ENCODE data around the gene CRP.

DNA sequence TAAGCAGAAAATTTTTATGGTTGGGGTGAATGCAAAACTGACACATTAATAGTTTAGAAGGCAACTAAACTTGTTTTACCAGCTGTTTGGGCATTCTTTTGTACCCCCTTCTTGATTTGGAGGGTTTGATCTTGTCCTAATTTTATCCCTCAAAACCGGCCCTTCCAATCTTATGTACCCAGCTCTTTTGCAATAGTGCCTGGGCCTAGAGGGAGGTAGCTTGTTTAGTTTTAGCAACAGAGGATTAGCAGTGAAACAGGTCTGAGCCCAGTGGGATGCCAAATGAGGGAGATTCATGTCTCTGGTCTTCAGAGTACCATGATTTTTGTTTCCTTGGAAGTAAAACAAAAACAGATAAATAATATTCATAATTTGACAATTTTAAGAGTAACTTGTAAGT is 45.1 kb downstream of the CRP start:
- no peak for TF ChIP-seq ESRRA (IDR thresholded peaks at IDR 0.05; ENCODE audit: borderline replicate concordance, low read length)
- TF ChIP-seq, protein P1, sequence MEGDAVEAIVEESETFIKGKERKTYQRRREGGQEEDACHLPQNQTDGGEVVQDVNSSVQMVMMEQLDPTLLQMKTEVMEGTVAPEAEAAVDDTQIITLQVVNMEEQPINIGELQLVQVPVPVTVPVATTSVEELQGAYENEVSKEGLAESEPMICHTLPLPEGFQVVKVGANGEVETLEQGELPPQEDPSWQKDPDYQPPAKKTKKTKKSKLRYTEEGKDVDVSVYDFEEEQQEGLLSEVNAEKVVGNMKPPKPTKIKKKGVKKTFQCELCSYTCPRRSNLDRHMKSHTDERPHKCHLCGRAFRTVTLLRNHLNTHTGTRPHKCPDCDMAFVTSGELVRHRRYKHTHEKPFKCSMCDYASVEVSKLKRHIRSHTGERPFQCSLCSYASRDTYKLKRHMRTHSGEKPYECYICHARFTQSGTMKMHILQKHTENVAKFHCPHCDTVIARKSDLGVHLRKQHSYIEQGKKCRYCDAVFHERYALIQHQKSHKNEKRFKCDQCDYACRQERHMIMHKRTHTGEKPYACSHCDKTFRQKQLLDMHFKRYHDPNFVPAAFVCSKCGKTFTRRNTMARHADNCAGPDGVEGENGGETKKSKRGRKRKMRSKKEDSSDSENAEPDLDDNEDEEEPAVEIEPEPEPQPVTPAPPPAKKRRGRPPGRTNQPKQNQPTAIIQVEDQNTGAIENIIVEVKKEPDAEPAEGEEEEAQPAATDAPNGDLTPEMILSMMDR (IDR thresholded peaks at IDR 0.05) = no peak
- TF ChIP-seq, protein P2, sequence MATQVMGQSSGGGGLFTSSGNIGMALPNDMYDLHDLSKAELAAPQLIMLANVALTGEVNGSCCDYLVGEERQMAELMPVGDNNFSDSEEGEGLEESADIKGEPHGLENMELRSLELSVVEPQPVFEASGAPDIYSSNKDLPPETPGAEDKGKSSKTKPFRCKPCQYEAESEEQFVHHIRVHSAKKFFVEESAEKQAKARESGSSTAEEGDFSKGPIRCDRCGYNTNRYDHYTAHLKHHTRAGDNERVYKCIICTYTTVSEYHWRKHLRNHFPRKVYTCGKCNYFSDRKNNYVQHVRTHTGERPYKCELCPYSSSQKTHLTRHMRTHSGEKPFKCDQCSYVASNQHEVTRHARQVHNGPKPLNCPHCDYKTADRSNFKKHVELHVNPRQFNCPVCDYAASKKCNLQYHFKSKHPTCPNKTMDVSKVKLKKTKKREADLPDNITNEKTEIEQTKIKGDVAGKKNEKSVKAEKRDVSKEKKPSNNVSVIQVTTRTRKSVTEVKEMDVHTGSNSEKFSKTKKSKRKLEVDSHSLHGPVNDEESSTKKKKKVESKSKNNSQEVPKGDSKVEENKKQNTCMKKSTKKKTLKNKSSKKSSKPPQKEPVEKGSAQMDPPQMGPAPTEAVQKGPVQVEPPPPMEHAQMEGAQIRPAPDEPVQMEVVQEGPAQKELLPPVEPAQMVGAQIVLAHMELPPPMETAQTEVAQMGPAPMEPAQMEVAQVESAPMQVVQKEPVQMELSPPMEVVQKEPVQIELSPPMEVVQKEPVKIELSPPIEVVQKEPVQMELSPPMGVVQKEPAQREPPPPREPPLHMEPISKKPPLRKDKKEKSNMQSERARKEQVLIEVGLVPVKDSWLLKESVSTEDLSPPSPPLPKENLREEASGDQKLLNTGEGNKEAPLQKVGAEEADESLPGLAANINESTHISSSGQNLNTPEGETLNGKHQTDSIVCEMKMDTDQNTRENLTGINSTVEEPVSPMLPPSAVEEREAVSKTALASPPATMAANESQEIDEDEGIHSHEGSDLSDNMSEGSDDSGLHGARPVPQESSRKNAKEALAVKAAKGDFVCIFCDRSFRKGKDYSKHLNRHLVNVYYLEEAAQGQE (IDR thresholded peaks at IDR 0.05) = no peak
- TF ChIP-seq SMC3 (IDR thresholded peaks at IDR 0.05) = no peak
- TF ChIP-seq, protein P3, sequence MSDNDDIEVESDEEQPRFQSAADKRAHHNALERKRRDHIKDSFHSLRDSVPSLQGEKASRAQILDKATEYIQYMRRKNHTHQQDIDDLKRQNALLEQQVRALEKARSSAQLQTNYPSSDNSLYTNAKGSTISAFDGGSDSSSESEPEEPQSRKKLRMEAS (IDR thresholded peaks at IDR 0.05) = no peak
- no peak for TF ChIP-seq POLR2A (IDR thresholded peaks at IDR 0.05; ENCODE audit: low read length)
- TF ChIP-seq MYC (IDR thresholded peaks at IDR 0.05; ENCODE audit: borderline replicate concordance, low read length) = no peak
- TF ChIP-seq PHF8 (IDR thresholded peaks at IDR 0.05; ENCODE audit: borderline replicate concordance, low read depth) = no peak
- no peak for TF ChIP-seq ZSCAN20 (CRISPR knock-in tag; IDR thresholded peaks at IDR 0.05)
- TF ChIP-seq JUN (IDR thresholded peaks at IDR 0.05) = no peak
- TF ChIP-seq HOXA7 (CRISPR knock-in tag; IDR thresholded peaks at IDR 0.05) = no peak
- TF ChIP-seq MAFK (IDR thresholded peaks at IDR 0.05; ENCODE audit: partially characterized antibody) = no peak
- no peak for TF ChIP-seq RFX5 (IDR thresholded peaks at IDR 0.05)
- no peak for TF ChIP-seq TP53 (CRISPR knock-in tag; IDR thresholded peaks at IDR 0.05)

Measured in A549 (cell line).